Measurements from ENCODE around the gene NPRL2. TPM values are rescaled to one million over a fixed set of nuclear protein-coding genes. Genes with fewer than 3 reads are reported as not detected.

Gene NPRL2
- total RNA-seq, 1 experiment from 2014 or later = 21.0 TPM

GRCh38 chr3:50333744-50334328 is 16.7 kb downstream of the NPRL2 start:
- no TSS peak for BruUV-seq (replicated peaks)
- CTCF ChIA-PET = interaction anchor here (0.7 kb wide), 1 partner anchor 112 kb away, joined by 3 read pairs; no protein-coding TSS in a partner anchor
- H3K36me3 Mint-ChIP-seq (ENCODE audit: insufficient read depth, unreplicated experiment) = peaks cover 40% of the 10 kb centered on the region
- H3K27ac Mint-ChIP-seq (ENCODE audit: unreplicated experiment) = no peak overlapping the region
- no peak for TF ChIP-seq CTCF (IDR thresholded peaks at IDR 0.05; ENCODE audit: unreplicated experiment)
- intact Hi-C loops (cut with micrococcal nuclease; ENCODE audit: unreplicated experiment) = no loop called here
- peaks cover 5% of the 10 kb centered on the region for H3K4me1 Mint-ChIP-seq (ENCODE audit: low read depth, unreplicated experiment)
- no peak overlapping the region for H3K4me3 Mint-ChIP-seq (ENCODE audit: low read depth, unreplicated experiment)
- peaks cover 1% of the 10 kb centered on the region for H3K27me3 Mint-ChIP-seq (ENCODE audit: unreplicated experiment)
- no peaks in the 10 kb centered on the region for H3K9me3 Mint-ChIP-seq (ENCODE audit: low read depth, unreplicated experiment)
- no peak for DNase-seq

- Mint-ChIP-seq H3K27me3 (ENCODE audit: unreplicated experiment) (no peaks in the 10 kb centered on the region), H3K4me3 (ENCODE audit: low read depth, unreplicated experiment) (no peak overlapping the region), H3K36me3 (ENCODE audit: insufficient read depth, unreplicated experiment) (peaks cover 45% of the 10 kb centered on the region), H3K9me3 (ENCODE audit: low read depth, unreplicated experiment) (no peaks in the 10 kb centered on the region), H3K27ac (ENCODE audit: unreplicated experiment) (no peak overlapping the region), H3K4me1 (ENCODE audit: low read depth, unreplicated experiment) (no peaks in the 10 kb centered on the region)
- DNase-seq = no peak
- no peak for TF ChIP-seq CTCF (IDR thresholded peaks at IDR 0.05; ENCODE audit: unreplicated experiment)
- no TSS peak for BruUV-seq (replicated peaks)
- CTCF ChIA-PET = no interaction called here
- intact Hi-C loops (cut with micrococcal nuclease; ENCODE audit: unreplicated experiment) = no loop called here
These were observed 19.1 kb downstream of the NPRL2 start for GRCh38 chr3:50331364-50331907.

- no peak overlapping the region for H3K27ac Mint-ChIP-seq (ENCODE audit: unreplicated experiment)
- BruUV-seq (replicated peaks) = no TSS peak
- TF ChIP-seq CTCF (IDR thresholded peaks at IDR 0.05; ENCODE audit: unreplicated experiment) = no peak
- no peak for DNase-seq
- H3K27me3 Mint-ChIP-seq (ENCODE audit: unreplicated experiment) = no peaks in the 10 kb centered on the region
- H3K9me3 Mint-ChIP-seq (ENCODE audit: low read depth, unreplicated experiment) = no peaks in the 10 kb centered on the region
- no peak overlapping the region for H3K4me3 Mint-ChIP-seq (ENCODE audit: low read depth, unreplicated experiment)
- CTCF ChIA-PET = no interaction called here
- no peaks in the 10 kb centered on the region for H3K4me1 Mint-ChIP-seq (ENCODE audit: low read depth, unreplicated experiment)
- intact Hi-C loops (cut with micrococcal nuclease; ENCODE audit: unreplicated experiment) = no loop called here
- H3K36me3 Mint-ChIP-seq (ENCODE audit: insufficient read depth, unreplicated experiment) = peaks cover 35% of the 10 kb centered on the region
These were observed 20.2 kb downstream of the NPRL2 start for GRCh38 chr3:50330330-50330729.

GRCh38 chr3:50327943-50328691 is 22.5 kb downstream of the NPRL2 start, which contains the start of gene TUSC2:
Gene TUSC2, minus strand, starts transcription at chr3:50328223. Its CDS starts 124 bp downstream, at chr3:50328099.
- Mint-ChIP-seq H3K27ac (ENCODE audit: unreplicated experiment) (peak within 1 kb of the TSS; percentile 64), H3K36me3 (ENCODE audit: insufficient read depth, unreplicated experiment) (peaks cover 36% of the 10 kb centered on the region), H3K27me3 (ENCODE audit: unreplicated experiment) (no peaks in the 10 kb centered on the region), H3K4me3 (ENCODE audit: low read depth, unreplicated experiment) (peak within 1 kb of the TSS; percentile 82), H3K9me3 (ENCODE audit: low read depth, unreplicated experiment) (no peaks in the 10 kb centered on the region), H3K4me1 (ENCODE audit: low read depth, unreplicated experiment) (no peaks in the 10 kb centered on the region)
- intact Hi-C loops (cut with micrococcal nuclease; ENCODE audit: unreplicated experiment) = loop anchor here (10.0 kb wide), 1 partner anchor 53 kb away; the partner anchor contains the start of gene LSMEM2
- TF ChIP-seq CTCF (IDR thresholded peaks at IDR 0.05; ENCODE audit: unreplicated experiment) = no peak
- DNase-seq = peak; percentile 96
- CTCF ChIA-PET = interaction anchor here (0.9 to 1.8 kb wide), 3 partner anchors 9 to 68 kb away, joined by 3 to 14 read pairs (median 6); partner anchors contain the start of gene IFRD2
- TSS peak; percentile 91 for BruUV-seq (replicated peaks)
